Aorta (tissue), 5 donors: Measurements from ENCODE around the gene SLC6A12. TPM values are rescaled to one million over a fixed set of nuclear protein-coding genes. Genes with fewer than 3 reads are reported as not detected.

ENCODE experiments used
- ATAC-seq: fragments of 200-7000 bp; cut with Tn5 transposase; one replicate; pipeline ENCODE4 v1.9.1; 2022; ENCODE audit warnings: moderate library complexity; ENCODE audit not compliant: low FRiP score
- DNase-seq, 2 donors: peaks; one replicate each; pipeline ENCODE4 v3.0.0-alpha.2; 2020
- H3K27ac ChIP-seq, 2 donors: one replicate each; pipeline ENCODE4 v1.5.1; 2013; ENCODE audit warnings: low read length in 2 of 2, mild to moderate bottlenecking in 2 of 2, moderate library complexity in 2 of 2, control low read depth in 1 of 2, inconsistent platforms in 1 of 2, low read depth in 1 of 2
- H3K27me3 ChIP-seq, 2 donors: one replicate each; pipeline ENCODE4 v1.6.1; 2013; ENCODE audit warnings: control low read depth in 1 of 2, low read length in 1 of 2, mild to moderate bottlenecking in 1 of 2, moderate library complexity in 1 of 2; ENCODE audit not compliant: insufficient read depth in 2 of 2, control insufficient read depth in 1 of 2
- H3K36me3 ChIP-seq, 2 donors: one replicate each; pipeline ENCODE4 v1.6.1; 2013; ENCODE audit warnings: control low read depth in 1 of 2, low read length in 1 of 2, mild to moderate bottlenecking in 1 of 2; ENCODE audit not compliant: insufficient read depth in 2 of 2, control insufficient read depth in 1 of 2
- H3K4me1 ChIP-seq, 2 donors: one replicate each; pipeline ENCODE4 v1.6.1; 2013; ENCODE audit warnings: low read length in 2 of 2, control low read depth in 1 of 2, mild to moderate bottlenecking in 1 of 2, moderate library complexity in 1 of 2; ENCODE audit not compliant: insufficient read depth in 2 of 2, control insufficient read depth in 1 of 2
- H3K4me3 ChIP-seq, 2 donors: one replicate each; pipeline ENCODE4 v1.5.1; 2013; ENCODE audit warnings: low read length in 2 of 2, control low read depth in 1 of 2, mild to moderate bottlenecking in 1 of 2
- H3K9me3 ChIP-seq: one replicate; pipeline ENCODE4 v1.6.1; 2013; ENCODE audit warnings: mild to moderate bottlenecking, low read length; ENCODE audit not compliant: control insufficient read depth
- WGBS, 2 donors: extraction: QIAGEN DNeasy Blood & Tissue Kit; methylation state at CpG; one replicate each; pipeline ENCODE4 v1.1.7; 2013; 5-methylcytosine and 5-hydroxymethylcytosine counted together
- intact Hi-C, 2 donors: fragments of 100-400 bp; cut with DNase I; formaldehyde crosslinking; loops; one replicate each; pipeline versions ENCODE4 v1.14.2 to v1.15.0; 2022
- polyA plus RNA-seq, 2 donors: library from polyadenylated mRNA; stranded (reverse); fragments of 200-250 nt; gene quantifications; one replicate each; pipeline ENCODE4 v1.2.3, GENCODE V29; 2013
- total RNA-seq, 2 donors: library from RNA; stranded (reverse); fragmentation: NEBNext Ultra II Directional; extraction: Animal tissue kit (Norgen Biotek cat#: 25700); gene quantifications; one replicate each; pipeline ENCODE4 v1.2.1, GENCODE V29; 2021
- donor health status: healthy with polysubstance abuse.
- donor health status: Bipolar disorder and iron deficiency.
- donor health status: DM: no; HTN: no; CAD: no.
- donor health status: DM: no; HTN: no; CAD: no.
- donor health status: DM: yes; HTN: yes; CAD: no.

SLC6A12 gene
- total and polyA plus RNA-seq, 4 donors = 0.38 to 2.2 (median 1.3) TPM; not detected in 1

- ATAC-seq = no peak
- 82 to 96% methylated on average over 5 of the region's 5 CpGs for WGBS, 2 donors
- intact Hi-C loops = no loop called here
- Histone ChIP-seq H3K4me1 (no peaks in the 10 kb centered on the region), H3K4me3 (no peak overlapping the region), H3K27ac (no peak overlapping the region), H3K36me3 (no peaks in the 10 kb centered on the region), H3K27me3 (no peaks in the 10 kb centered on the region), H3K9me3 (no peaks in the 10 kb centered on the region)
- DNase-seq = no peak
These were observed 69.2 kb downstream of the SLC6A12 start for GRCh38 chr12:144650-145284.

DNA sequence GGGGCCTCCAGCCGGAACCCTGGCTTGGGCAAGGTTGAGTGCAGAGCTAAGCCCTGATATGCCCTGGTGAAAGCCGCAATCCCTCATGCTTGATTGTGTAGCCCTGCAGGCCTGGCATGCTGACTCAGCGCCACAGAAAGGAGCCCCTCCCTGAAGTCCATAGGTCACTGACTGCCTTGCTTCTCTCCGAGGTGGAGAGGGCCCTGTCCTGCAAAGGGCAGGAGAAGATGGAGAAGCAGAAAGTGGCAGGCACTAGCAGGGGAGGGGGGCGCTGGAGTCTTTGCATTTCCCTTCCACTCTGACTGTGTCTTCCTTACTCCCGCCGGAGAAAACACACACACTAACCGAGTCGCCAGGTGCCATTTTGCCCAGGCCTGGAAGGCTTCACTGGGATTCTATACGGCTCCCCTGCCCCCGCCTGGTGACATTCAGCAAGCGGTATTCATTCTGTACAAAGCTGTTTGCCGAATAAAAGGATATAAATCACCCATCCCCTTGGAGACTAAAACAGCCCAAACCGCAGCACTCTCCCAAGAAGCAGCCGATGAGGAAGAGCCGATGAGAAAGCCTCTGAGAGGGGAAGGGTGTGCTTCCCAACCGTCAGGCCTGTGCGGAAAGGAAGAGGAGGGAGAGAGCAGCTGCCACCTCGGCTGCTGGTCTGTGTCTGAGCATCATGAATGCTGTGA lies 69.8 kb downstream of the SLC6A12 start:
- intact Hi-C loops = no loop called here
- ATAC-seq = no peak
- Histone ChIP-seq H3K36me3 (no peaks in the 10 kb centered on the region), H3K9me3 (no peaks in the 10 kb centered on the region), H3K4me3 (no peak overlapping the region), H3K4me1 (no peaks in the 10 kb centered on the region), H3K27me3 (no peaks in the 10 kb centered on the region), H3K27ac (no peak overlapping the region)
- WGBS, 2 donors = 82 to 85% methylated on average over 19 of the region's 19 CpGs
- no peak for DNase-seq

DNA sequence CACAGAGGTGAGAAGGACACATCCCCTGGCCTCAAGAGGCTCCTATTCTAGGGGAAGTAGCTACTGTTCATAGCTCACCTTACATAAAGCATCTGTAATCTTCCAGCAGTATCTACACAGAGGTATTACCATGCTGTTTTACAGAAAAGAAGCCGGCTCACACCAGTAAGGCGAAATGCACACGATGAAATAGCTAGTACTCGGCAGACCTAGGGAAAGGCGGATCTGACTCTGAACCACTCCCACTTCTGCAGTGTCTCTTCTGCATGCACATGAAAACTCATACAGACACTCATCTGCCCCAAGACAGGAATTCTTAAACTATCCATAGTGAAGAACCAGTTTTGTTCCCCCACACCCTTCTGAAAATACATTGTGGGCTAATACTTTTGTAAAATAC lies 73.8 kb downstream of the SLC6A12 start:
- H3K9me3 ChIP-seq = no peaks in the 10 kb centered on the region
- 79 to 84% methylated on average over 5 of the region's 5 CpGs for WGBS, 2 donors
- no peak for ATAC-seq
- no peaks in the 10 kb centered on the region for H3K4me1 ChIP-seq
- H3K27me3 ChIP-seq = no peaks in the 10 kb centered on the region
- DNase-seq = no peak
- H3K4me3 ChIP-seq = no peak overlapping the region
- intact Hi-C loops = no loop called here
- H3K27ac ChIP-seq = no peak overlapping the region
- no peaks in the 10 kb centered on the region for H3K36me3 ChIP-seq

Other genes starting within 250 kb of the SLC6A12 start
- gene IQSEC3, start 147.4 kb downstream of the SLC6A12 start, total RNA-seq = 1 to 10 TPM; 3.0 to 6.4 TPM
- under 1 TPM in 1 of 2 donors, not detected in 1; 0.15 TPM for gene IQSEC3, start 147.4 kb downstream of the SLC6A12 start, polyA plus RNA-seq
- gene SLC6A13, start 48.7 kb upstream of the SLC6A12 start, total RNA-seq = under 1 TPM in 1 of 2 donors, not detected in 1; 0.90 TPM
- not detected for gene SLC6A13, start 48.7 kb upstream of the SLC6A12 start, polyA plus RNA-seq
- gene KDM5A, start 175.2 kb upstream of the SLC6A12 start, total RNA-seq = 10 to 100 TPM; 60.1 to 90.5 TPM
- gene KDM5A, start 175.2 kb upstream of the SLC6A12 start, polyA plus RNA-seq = 10 to 100 TPM in 1 of 2 donors, 1 to 10 TPM in 1; 6.6 to 13.6 TPM
- gene CCDC77, start 187.5 kb upstream of the SLC6A12 start, total RNA-seq = 1 to 10 TPM; 3.4 to 4.4 TPM
- 1 to 10 TPM; 6.2 to 9.9 TPM for gene CCDC77, start 187.5 kb upstream of the SLC6A12 start, polyA plus RNA-seq
- 10 to 100 TPM; 17.4 to 29.9 TPM for gene B4GALNT3, start 245.8 kb upstream of the SLC6A12 start, total RNA-seq
- gene B4GALNT3, start 245.8 kb upstream of the SLC6A12 start, polyA plus RNA-seq = 10 to 100 TPM; 10.3 to 20.3 TPM